GM19397 (cell line): Measurements from ENCODE around the gene PANX3.

Experiments used
- ATAC-seq: cut with Tn5 transposase; IDR thresholded peaks from one replicate; pipeline ENCODE4 v1.9.1; 2021; ENCODE audit warnings: mild to moderate bottlenecking, moderate library complexity; ENCODE audit not compliant: unreplicated experiment

Gene PANX3

GRCh38 chr11:124612567-124613246 lies 1.5 kb downstream of the PANX3 start:
- ATAC-seq = no peak

- no peak for ATAC-seq
These were observed 7.6 kb downstream of the PANX3 start for GRCh38 chr11:124618863-124619262.

DNA sequence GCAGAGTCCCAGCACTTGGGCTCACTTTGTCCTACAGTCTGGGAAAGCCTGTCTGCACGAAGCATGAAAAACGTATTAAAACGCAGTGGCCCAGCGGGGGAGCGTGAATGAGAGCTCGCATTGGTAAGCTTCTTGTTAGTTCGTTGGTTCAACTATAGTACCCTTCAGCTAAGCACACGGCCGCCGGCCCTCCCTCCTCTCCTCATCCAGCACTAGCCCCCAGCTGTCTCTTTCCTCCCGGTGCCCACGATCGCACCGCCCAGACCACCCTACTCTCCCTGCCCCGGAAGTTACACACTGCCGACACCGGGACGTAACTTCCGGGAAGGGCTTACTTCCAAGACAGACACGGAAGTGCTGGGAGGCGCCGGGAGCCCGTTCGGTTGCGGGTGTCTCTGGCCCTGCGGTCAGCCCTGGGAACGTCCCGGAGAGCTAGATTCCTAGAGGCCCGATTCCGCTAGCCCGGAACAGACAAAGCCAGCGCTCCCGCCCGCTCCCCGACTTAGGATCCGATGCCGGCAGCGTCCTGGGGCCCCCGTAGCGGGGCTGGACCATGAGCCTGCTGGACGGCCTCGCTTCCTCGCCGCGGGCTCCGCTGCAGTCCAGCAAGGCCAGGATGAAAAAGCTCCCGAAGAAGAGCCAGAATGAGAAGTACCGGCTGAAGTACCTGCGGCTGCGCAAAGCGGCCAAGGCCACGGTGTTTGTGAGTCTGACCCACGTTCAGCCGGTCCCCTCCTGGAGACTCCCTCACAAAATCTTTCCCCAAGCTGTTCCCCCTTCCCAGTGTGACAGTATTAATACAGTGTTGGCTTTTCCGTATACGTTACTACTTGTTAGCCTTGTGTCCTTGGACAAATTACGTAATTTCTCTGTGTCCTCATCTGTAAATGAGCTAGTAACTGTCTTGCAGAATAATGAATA lies 11.6 kb downstream of the PANX3 start, which contains the start of gene TBRG1:
TSS of gene TBRG1 (plus strand) at position 334 of the 921 bp plus-strand sequence. CDS start at position 554, 220 bp downstream.
- ATAC-seq = peak; percentile 97

DNA sequence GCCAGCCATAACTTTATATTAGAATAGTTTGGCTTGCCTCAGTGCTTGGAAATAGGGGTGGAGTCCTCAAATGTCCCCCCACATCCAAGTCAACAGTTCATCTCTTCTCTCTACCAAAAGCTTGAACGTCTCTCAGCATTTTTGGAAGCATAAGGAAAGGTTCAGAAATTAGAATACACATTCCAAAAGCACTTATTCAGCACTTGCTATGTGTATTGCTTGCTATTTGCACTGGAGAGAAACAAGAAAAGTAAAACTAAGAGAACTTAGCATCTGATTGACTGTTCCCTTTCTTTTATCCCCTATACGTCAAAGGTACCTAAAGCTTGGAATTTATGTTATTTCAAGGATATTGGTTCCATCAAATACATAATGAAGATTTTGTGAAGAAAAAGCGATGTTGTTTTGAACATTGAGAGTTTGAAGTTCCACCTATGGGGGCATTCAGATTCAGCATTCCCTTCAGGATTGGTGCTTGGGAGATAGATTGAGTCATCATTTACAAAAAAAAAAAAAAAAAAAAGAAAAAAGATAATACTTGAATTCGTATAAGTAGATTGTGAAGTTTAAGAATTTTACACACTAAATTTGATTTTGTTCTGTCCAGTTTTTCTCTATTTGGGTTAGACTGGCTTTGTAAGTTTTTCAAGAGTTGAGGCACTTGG lies 12.8 kb downstream of the PANX3 start:
- no peak for ATAC-seq

GRCh38 chr11:124625504-124626168 lies 14.4 kb downstream of the PANX3 start:
- no peak for ATAC-seq

GRCh38 chr11:124627546-124627945 lies 16.3 kb downstream of the PANX3 start:
- ATAC-seq = no peak

DNA sequence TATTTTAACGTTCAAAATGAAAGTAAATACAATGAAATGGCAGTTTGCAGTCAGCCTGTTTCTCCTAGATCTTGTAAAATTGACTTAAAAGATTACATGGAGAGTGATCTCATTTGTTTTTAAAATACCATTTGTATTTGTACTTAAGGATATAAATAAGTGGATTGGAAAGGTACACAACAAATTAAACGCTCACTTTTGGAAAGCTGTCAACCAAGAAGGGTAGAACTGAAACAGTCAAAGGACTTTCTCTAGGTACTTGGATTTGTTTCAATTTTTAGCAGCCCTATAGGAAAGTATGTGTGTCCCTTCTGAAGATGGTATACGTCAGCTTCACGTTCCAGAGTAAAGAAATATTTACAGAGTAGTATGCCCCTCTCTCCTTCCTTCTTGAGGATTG lies 18.7 kb downstream of the PANX3 start:
- no peak for ATAC-seq

DNA sequence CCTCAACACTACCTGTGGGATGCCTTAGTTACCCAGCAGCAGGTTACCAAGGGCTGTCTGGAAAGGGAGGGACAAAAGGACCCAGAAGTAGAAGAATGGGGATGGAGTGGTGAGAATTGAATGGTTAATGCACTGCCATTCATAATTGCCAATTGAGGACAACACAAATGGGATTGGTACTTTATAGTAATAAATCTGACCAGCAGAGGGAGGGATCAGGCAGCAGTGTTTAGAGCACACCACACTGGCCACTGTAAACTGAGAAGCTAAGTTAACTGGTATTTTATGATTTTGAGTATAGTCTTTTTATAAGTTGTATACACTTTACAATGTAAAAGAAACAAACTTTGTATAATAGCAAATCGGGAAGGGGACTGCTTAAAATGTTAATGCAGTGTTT lies 22.1 kb downstream of the PANX3 start:
- no peak for ATAC-seq

DNA sequence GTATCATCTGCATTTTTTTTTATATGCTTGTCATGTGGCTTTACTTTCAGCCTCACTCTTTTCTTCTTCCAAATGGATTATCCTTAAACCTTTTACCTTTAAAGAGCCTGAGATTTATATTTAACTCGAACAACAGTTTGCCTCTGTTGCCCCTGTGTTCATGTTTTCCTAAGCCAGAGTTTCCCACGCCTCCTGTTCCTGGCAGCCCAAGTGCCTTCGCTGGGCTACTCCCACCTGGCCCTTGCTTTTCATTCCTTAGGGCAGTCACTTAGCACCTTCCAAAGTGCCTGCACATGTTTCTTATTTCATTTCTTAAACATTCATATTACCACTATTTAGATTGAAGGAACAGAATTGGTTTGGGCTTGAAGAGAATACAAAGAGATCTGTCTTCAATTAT lies 24.7 kb downstream of the PANX3 start:
- no peak for ATAC-seq

- no peak for ATAC-seq
These were observed 27.3 kb downstream of the PANX3 start for GRCh38 chr11:124638500-124638899.

DNA sequence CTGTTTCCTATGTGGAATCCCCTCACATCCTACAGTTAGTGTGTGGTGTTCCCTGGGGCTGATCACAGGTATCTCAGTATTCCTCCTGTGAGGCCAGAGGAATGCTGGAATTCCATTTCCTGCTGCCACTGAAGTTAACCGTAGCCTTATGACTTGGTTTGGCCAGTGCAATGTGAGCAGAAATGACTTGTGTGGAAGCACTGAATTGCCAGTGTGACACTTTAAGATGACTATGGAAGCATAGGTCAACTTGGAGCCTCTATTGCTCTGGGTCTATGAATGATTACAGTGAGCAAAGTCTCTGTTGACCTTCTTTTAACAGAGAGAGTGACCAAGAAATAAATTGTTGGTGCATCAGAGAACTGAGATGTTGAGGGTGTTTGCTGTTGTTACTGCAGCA lies 28.0 kb downstream of the PANX3 start:
- no peak for ATAC-seq

DNA sequence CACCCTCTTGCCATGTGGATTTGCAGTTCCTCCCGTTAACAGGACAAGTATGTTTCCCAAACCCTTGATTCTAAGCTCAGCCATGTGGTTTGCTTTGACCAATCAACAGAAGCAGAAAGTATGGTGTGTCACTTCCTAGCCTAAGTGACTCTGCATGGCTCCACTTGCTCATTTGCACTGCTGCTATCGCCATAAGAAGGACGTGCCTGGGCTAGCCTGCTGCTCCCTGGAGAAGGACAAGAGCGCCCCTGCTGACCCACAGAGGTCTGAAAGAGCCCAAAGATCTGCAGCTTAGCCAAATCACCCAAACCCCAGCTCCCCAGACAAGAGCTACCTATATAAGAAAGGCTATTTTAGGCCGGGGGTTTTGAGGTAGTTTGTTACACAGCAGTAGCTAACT lies 29.4 kb downstream of the PANX3 start:
- ATAC-seq = no peak

DNA sequence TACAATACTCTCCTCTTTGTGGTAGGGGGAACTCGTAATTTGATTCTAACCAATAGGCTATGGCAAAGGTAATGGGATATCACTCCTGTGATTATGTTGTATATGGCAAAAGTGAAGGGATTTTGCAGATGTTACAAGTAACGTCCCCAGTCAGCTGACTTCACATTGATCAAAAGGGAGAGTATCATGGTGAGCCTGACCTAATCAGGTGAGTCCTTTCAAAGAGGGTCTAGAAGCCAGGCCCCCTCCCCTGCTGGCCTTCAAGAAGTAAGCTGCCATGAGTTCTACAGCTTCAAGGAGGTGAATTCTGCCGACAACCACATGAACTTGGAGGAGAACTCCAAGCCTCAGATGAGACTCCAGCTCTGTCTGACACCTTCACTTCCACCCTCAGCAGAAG lies 31.4 kb downstream of the PANX3 start:
- no peak for ATAC-seq

GRCh38 chr11:124643042-124643604 lies 31.9 kb downstream of the PANX3 start:
- no peak for ATAC-seq

DNA sequence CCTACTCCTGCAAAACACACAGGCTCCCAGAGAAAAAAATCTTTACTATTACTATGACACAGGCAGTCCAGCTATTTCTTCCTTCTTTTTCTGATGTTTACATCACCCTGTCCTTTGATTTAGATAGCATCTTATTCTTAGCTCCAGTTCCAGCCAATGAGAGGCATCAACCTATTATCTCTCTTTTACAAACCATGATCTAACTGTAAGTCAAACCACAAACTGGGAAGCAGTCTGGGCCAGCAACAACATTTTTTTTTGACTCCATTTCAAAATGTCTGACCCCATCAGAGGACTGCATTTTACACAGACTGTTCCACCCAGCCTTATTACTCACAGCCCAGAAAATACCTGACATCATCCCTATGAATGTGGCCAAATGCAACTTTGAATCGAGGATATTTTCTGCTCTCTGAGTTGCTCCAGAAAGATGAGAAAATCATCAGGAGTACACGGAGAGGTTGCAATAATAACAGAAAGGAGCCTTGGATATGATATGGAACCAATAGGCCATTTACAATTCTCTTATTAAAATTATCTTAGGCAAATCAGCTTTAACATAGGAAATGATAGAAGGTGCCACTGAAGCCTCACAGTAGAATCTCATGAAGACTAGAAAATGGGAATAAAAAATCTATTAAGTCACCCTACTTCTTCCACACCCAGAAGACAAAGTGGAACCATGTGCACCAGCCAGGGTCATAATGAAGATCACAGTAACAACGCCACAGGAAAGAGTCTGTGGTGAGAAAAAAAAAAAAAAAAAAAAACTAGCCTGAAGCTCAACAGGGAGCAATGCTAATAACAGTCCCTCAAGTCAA lies 32.6 kb downstream of the PANX3 start:
- no peak for ATAC-seq

DNA sequence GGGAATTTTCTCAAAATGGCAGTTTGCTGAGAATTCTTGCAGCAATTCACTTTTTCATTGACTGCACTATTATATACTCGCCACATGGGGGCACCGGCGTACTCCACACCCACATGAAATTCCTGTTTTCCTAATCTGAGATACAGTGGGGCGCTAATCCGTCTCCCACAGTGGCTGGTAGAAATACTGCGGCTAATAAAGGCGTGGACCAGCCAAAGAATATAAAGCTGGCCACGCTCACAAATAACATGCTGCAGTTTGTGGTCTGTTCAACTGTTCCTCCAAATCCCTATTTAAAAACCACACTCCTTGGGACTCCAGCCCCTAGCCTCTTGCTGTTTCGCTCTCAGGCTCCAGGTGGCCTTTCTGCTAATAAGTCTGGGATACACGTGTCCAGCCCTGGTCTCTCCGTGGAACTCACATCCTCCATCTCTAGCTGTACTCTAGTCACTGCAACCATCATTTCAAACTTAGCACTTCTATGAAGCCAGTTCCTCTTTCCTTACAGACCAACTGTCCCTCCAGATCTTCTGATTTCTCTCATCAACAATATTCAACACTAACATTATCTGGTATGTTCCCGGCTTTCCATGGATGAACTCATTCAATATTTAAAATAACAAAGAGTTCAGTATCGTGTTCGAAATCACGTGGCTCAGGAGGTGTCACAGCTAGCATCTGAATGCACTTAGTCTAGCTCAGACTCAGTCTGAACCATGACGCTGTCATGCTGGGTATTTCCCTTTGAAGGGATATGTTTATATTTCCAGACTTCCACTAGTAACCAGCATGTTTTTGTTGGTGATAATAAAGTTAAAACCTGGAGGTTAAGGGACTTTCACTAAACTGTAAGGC lies 33.4 kb downstream of the PANX3 start:
- no peak for ATAC-seq

- no peak for ATAC-seq
These were observed 34.9 kb downstream of the PANX3 start for GRCh38 chr11:124646148-124646547.

DNA sequence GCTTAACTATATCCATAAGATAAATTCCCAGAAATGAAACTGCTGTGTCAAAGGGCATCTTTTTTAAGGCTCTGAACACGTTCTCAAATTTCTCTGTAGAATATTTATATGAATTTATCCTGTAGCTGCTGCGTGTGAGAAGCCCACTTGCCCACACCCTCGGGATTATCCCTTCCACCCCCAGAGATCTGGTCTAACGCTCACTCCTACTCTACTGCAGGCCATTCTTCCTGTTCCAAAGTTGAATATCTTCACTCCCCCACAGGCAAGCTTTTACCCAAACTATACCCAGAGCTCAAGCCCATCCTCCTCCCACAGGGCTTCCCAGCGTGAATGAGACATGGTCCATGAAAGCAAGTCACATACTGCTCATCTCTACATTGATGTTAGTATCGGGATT lies 37.4 kb downstream of the PANX3 start:
- ATAC-seq = no peak
